GM06990 (cell line): Measurements from ENCODE around the gene SSBP3.

Source experiments
- DNase-seq: peaks from one replicate; pipeline ENCODE4 v3.0.0-alpha.2; 2011; ENCODE audit not compliant: insufficient read length; ENCODE audit errors: extremely low read depth
- H3K27me3 ChIP-seq: replicated peaks from 2 replicates; pipeline ENCODE4 v1.6.0; 2011; ENCODE audit warnings: low read length; ENCODE audit not compliant: control insufficient read depth, insufficient read depth
- H3K36me3 ChIP-seq: 2 replicates; pipeline ENCODE4 v1.5.1; 2011; ENCODE audit warnings: low read length; ENCODE audit not compliant: control insufficient read depth, insufficient read depth
- H3K4me3 ChIP-seq: replicated peaks from 2 replicates; pipeline ENCODE4 v1.5.1; 2011; ENCODE audit warnings: low read depth, mild to moderate bottlenecking, control low read depth, low read length
- CTCF ChIP-seq: IDR thresholded peaks from 2 replicates; pipeline ENCODE4 v1.5.1; 2011; ENCODE audit warnings: low read length, control low read depth, mild to moderate bottlenecking, inconsistent platforms; ENCODE audit not compliant: insufficient read depth, poor library complexity, severe bottlenecking

SSBP3 gene

GRCh38 chr1:54292002-54292911 is 113.9 kb downstream of the SSBP3 start:
- TF ChIP-seq CTCF: no peak
- no peak for DNase-seq
- no peaks in the 10 kb centered on the region for H3K36me3 ChIP-seq

DNA sequence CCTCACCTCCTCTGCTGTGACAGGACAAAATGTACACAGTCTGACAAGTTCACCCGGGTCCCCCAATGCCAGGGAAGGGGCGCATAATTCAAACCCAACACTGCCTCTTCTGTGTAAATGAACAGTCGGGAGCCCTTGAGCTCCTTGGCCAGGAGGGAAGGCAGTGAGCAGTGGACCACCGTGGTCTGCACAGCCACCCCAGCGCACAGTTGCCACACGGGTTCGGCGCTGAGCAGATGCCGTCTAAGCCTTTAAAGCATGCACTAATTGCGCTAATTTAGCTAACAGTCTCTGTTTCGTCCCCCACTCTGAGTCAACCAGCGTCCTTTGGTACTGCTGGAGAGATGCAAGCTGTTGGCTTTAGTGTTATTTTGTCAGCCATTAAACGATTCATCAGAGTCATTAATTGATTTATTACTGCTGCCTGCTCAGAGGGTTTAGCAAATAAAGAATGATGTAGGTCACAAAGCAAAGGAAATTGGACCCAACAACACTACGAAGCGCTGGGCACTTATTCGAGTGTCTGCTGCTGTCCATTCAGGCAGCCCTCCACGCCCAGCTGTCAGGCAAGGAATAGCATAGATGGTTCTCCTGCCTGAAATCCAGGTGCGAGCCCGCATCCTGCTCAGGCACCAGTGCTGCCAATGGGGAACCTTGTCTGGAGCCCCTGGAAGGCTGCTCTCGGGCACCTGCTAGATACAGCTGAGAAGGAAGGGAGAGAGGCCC is 114.8 kb downstream of the SSBP3 start:
- H3K4me3 ChIP-seq: no peak overlapping the region
- DNase-seq: no peak
- no peaks in the 10 kb centered on the region for H3K27me3 ChIP-seq
- no peaks in the 10 kb centered on the region for H3K36me3 ChIP-seq
- no peak for TF ChIP-seq CTCF

More at GRCh38 chr1:54292002-54292911, 113.9 kb downstream of the SSBP3 start:
- Histone ChIP-seq H3K27me3 (no peaks in the 10 kb centered on the region), H3K4me3 (no peak overlapping the region)

DNA sequence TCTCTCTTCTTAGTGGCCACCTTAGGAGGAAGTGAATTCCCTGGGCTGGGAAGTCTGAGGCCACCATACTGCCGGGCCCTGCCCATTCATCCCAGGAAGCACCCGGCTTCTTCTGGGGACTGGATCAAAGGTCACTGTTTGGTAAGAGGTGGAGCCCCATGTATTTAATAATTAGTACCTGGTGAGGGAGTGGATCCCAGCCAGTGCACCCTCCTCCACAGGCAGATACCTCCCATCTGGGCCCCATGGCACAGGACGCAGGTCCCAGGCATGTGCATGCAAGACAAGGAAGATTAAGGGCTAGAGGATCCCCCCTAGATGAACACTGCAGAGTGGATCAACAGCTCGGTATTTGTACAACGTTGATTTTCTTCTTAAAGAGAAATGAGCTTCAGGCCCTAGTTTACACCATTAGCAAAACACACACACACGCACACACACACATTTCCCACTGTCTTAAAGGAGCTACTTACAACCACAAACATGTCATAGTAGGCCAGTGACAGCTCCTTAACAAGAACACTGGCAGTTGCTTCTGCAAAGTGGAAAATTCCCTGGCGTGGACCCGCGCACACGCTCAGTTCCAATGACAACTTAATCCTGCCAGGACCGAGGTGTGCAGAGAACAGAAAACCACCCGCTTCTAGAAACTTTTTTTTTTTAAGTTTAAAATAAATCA is 115.5 kb downstream of the SSBP3 start:
- TF ChIP-seq CTCF: no peak
- Histone ChIP-seq H3K36me3 (no peaks in the 10 kb centered on the region), H3K4me3 (no peak overlapping the region), H3K27me3 (no peaks in the 10 kb centered on the region)
- no peak for DNase-seq

DNA sequence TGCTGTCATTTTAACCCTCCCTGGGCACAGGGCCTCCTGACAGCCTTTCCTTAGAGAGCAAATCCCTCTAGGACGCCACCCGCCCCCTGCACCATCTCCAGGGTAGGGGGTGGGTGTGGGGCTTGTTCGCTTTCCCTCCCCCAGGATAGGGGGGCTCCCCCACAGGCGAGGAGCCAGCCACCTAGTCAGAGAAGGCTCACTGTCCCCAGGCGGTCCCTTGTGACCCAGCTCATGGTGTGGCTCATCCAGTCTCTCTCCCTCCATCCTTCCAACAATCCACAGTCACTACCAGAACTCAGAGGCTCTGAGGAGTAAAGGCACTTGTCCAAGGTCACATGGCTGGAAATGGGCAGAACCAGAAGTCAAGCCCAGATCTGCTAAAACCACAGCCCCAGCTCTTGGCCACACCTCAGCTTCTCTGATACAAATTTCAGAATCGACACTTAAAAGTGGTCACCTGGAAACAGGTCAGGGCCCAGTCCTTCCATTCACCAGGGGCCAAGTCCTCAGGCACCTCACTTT is 116.4 kb downstream of the SSBP3 start:
- no peaks in the 10 kb centered on the region for H3K27me3 ChIP-seq
- no peak overlapping the region for H3K4me3 ChIP-seq
- H3K36me3 ChIP-seq: no peaks in the 10 kb centered on the region
- DNase-seq: no peak
- TF ChIP-seq CTCF: no peak

DNA sequence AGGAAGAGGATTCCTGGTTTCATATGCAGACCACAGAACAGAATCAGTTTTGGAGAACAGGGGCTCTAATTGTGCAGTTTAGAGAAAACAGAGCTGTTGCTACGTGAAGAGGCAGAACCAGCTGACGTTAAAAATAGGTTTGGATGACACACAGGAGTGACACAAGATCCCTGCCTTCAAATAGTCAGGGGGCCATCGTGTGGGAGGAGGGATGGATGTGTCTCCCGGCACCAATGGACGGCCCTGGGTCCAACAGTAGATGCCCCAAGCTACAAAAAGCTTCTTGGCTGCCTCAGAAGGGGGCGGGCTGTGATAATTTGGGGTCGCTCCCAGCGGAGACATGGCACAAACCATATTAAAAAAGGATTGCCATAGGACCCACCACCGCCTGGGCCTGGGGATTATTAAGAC is 118.4 kb downstream of the SSBP3 start:
- Histone ChIP-seq H3K27me3 (no peaks in the 10 kb centered on the region), H3K4me3 (no peak overlapping the region), H3K36me3 (no peaks in the 10 kb centered on the region; the same call in 1 of the 2 replicates)
- TF ChIP-seq CTCF: no peak
- DNase-seq: no peak
